WI38 (cell line): Measurements from ENCODE around the gene GPR173.

Experiments
- H3K4me3 ChIP-seq: 2 replicates; pipeline ENCODE4 v1.5.1; 2011; ENCODE audit warnings: low read depth, mild to moderate bottlenecking, control low read depth, low read length
- TF ChIP-seq, protein P1 (sequence below): IDR thresholded peaks from 2 replicates; pipeline ENCODE4 v1.5.1; 2012; ENCODE audit warnings: low read depth, mild to moderate bottlenecking, control low read depth, low read length

Gene GPR173

DNA sequence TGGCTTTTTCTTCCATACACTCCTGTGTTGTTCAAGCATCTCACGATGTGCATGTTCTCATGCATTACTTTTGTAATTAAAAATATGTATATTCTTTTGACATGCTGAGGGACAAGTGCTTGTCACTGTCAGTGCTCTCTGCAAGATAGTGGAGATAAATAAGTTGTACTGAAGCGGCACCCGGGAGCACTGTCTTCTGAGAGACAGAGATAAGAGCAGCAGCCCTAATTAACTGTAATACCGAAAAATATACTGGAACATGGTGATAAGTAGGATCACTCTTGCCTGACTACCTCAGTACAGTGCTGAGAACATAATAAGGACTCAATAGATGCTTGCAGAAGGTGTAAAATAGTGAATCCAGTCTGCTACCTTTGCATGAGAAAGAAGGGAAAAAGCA is 9.4 kb upstream of the GPR173 start:
- TF ChIP-seq, protein P1, sequence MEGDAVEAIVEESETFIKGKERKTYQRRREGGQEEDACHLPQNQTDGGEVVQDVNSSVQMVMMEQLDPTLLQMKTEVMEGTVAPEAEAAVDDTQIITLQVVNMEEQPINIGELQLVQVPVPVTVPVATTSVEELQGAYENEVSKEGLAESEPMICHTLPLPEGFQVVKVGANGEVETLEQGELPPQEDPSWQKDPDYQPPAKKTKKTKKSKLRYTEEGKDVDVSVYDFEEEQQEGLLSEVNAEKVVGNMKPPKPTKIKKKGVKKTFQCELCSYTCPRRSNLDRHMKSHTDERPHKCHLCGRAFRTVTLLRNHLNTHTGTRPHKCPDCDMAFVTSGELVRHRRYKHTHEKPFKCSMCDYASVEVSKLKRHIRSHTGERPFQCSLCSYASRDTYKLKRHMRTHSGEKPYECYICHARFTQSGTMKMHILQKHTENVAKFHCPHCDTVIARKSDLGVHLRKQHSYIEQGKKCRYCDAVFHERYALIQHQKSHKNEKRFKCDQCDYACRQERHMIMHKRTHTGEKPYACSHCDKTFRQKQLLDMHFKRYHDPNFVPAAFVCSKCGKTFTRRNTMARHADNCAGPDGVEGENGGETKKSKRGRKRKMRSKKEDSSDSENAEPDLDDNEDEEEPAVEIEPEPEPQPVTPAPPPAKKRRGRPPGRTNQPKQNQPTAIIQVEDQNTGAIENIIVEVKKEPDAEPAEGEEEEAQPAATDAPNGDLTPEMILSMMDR = no peak
- no peak overlapping the region for H3K4me3 ChIP-seq

DNA sequence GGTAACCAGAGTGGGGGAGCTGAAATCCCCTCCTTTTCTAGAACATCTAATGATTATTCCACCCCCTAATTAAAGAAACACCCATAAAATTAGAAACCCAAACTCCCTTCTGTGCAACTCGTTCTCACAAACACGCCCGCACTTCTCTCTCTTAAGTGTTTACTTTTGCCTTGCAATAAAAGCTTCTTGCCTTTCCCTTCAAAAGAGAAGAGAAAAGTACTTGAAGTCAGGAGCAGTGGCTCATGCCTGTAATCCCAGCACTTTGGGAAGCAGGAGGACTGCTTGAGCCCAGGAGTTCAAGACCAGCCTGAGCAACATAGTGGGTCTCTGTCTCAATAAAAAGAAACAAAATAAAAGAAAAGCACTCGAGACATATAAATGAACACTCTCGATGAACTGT is 3.6 kb upstream of the GPR173 start:
- H3K4me3 ChIP-seq = no peak overlapping the region
- TF ChIP-seq, protein P1 = no peak

DNA sequence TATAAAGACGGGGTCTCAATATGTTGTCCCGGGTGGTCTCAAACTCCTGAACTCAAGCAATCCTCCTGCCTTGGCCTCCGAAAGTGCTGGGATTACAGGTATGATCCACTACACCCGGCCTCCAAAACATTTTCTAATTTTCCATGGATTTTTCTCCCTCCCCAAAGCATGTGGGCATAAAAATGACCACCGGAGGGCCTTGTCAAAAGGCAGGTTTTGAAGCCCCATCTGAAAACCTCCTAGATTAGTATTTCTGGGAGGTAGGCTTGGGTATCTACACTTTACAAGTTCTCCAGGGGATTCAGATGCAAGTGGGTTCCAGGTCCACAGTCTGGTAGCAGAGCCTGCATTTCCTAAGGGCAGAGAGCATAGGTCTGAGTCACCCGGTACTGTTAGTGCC is 1.4 kb upstream of the GPR173 start:
- no peak overlapping the region for H3K4me3 ChIP-seq
- TF ChIP-seq, protein P1 = peak; percentile 25

DNA sequence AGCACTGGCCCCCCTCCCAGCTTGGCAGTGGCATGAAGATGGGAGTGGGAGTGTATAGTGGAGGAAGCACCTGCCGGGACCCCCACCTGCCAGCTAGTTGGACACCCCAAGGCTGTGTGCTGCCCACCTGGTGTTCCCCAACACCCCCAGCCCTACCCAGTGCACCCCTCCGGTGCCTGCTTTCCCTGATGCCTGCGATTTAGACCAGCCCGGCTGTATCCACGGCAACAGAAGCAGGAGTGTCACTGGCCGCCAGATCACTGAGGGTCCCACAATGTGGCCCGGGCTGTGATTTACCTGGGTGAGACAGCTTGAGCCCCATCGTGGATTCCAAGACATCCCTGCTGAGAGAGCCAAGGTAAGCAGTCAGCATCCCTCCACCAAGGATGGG is 533 bp downstream of the GPR173 start:
- TF ChIP-seq, protein P1 = no peak
- peak overlapping the region; percentile 67 for H3K4me3 ChIP-seq

DNA sequence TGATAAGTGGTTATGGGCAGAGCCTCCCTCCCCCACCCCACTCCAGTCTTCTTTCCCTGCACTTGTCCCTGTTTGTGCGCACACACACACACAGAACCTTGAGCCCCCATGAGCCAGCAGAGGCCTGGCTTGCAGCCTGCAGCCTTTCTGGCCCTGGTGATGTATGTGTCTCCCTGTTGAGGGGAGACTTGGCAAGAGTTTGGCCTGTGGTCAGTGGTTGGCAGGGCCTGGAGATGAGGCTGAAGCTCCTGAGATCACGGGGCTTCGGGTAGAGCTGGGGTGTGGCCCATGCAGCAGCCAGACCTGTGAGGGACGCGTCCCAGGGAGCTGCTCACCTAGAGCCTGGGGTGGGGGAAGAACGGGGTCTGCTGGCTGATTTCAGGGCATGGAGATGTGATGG is 2.3 kb downstream of the GPR173 start:
- H3K4me3 ChIP-seq = peak overlapping the region; percentile 67
- TF ChIP-seq, protein P1 = no peak

DNA sequence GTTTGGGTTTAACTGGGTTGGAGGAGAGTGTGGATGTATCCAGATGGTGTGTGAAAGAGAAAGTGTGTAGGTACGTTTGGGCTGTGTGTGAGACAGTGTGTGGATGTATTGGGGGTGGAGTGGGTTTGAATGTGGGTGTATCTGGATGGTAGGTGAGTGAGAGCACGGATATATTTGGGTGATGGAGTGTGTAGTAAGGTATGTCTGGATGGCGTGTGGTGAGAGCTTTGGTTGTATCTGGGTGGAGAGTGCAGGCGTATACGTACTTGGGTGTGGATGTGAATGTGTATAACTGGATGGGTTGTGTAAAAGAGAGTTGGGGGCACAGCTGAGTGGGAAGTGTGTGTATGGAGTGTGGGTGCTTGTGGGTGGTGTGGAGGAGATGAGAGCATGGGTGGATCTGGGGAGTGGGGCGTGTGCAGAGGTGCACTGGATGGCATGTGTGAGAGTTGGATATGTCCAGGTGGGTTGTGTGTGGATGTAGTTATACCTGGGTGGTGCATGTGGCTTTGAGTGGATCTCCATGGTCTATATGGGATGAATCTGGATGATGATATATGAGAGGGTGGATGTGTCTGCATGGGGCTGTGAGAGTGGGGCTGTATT is 6.8 kb downstream of the GPR173 start:
- TF ChIP-seq, protein P1 = no peak
- no peak overlapping the region for H3K4me3 ChIP-seq

DNA sequence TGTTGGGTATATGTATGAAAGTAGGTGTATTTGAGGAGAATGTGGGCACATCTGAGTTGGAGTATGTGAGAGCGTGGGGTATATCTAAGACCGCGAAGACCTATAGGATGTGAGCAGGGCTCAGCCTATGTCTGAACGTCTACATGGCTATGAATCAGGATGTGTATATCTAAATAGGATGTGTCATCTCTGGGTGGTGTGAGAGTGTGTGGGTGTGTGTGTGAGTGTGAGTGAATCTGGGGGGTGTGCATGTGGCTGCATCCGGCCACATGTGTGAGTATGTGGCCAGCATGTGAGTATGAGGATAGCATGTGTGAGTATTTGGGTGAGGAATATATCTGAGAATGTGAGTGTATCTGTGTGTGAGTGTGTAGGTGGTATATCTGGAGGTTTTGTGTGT is 7.7 kb downstream of the GPR173 start:
- no peak overlapping the region for H3K4me3 ChIP-seq
- TF ChIP-seq, protein P1 = no peak
